Osteocyte (in vitro differentiated cells): ENCODE measurements around the gene DHRS1. TPM values are rescaled to one million over a fixed set of nuclear protein-coding genes. Genes with fewer than 3 reads are reported as not detected.

Experiments used
- DNase-seq: peaks from one replicate; pipeline ENCODE4 v3.0.0; 2021; ENCODE audit warnings: mixed read lengths; ENCODE audit not compliant: unreplicated experiment; ENCODE audit errors: extremely low spot score
- H3K27ac Mint-ChIP-seq: one replicate; pipeline ENCODE4 v1.8.0; 2021; ENCODE audit warnings: mild to moderate bottlenecking, mixed read lengths; ENCODE audit not compliant: unreplicated experiment
- H3K27me3 Mint-ChIP-seq: one replicate; pipeline ENCODE4 v1.8.0; 2021; ENCODE audit warnings: mixed read lengths; ENCODE audit not compliant: unreplicated experiment
- H3K36me3 Mint-ChIP-seq: one replicate; pipeline ENCODE4 v1.8.0; 2021; ENCODE audit warnings: mixed read lengths; ENCODE audit not compliant: unreplicated experiment
- H3K4me1 Mint-ChIP-seq: one replicate; pipeline ENCODE4 v1.8.0; 2021; ENCODE audit warnings: mixed read lengths; ENCODE audit not compliant: unreplicated experiment
- H3K4me3 Mint-ChIP-seq: one replicate; pipeline ENCODE4 v1.8.0; 2021; ENCODE audit warnings: mild to moderate bottlenecking, moderate library complexity, mixed read lengths; ENCODE audit not compliant: unreplicated experiment
- H3K9me3 Mint-ChIP-seq: one replicate; pipeline ENCODE4 v1.8.0; 2021; ENCODE audit warnings: mixed read lengths; ENCODE audit not compliant: unreplicated experiment
- total RNA-seq: library from RNA; stranded (reverse); gene quantifications from 2 replicates; pipeline ENCODE4 v1.2.1, GENCODE V29; 2021
- TF ChIP-seq, protein P1 (sequence below): fragments of 200-600 bp; sonication (generic); IDR thresholded peaks from 2 replicates; pipeline ENCODE4 v1.5.0; 2021; ENCODE audit warnings: antibody characterized with exemption, mild to moderate bottlenecking, moderate library complexity

DHRS1 gene
- total RNA-seq, 1 donor from 2014 or later, result 27.0 TPM

DNA sequence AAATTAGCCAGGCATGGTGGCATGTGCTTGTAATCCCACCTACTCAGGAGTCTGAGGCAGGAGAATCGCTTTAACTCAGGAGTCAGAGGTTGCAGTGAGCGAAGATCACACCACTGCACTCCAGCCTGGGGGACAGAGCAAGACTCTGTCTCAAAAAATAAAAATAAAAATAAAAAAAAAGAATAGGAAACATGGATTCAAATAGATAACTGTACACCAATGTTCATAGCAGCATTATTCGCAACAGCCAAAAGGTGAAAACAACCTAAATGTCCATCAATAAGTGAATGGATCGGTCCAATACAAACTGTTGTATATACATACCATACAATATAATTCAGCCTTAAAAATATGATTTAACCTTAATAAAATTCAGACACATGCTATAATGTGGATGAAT lies 43.3 kb upstream of the DHRS1 start:
- no peak overlapping the region for H3K4me3 Mint-ChIP-seq
- TF ChIP-seq, protein P1, sequence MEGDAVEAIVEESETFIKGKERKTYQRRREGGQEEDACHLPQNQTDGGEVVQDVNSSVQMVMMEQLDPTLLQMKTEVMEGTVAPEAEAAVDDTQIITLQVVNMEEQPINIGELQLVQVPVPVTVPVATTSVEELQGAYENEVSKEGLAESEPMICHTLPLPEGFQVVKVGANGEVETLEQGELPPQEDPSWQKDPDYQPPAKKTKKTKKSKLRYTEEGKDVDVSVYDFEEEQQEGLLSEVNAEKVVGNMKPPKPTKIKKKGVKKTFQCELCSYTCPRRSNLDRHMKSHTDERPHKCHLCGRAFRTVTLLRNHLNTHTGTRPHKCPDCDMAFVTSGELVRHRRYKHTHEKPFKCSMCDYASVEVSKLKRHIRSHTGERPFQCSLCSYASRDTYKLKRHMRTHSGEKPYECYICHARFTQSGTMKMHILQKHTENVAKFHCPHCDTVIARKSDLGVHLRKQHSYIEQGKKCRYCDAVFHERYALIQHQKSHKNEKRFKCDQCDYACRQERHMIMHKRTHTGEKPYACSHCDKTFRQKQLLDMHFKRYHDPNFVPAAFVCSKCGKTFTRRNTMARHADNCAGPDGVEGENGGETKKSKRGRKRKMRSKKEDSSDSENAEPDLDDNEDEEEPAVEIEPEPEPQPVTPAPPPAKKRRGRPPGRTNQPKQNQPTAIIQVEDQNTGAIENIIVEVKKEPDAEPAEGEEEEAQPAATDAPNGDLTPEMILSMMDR, result no peak
- DNase-seq, result no peak
- no peak overlapping the region for H3K27ac Mint-ChIP-seq
- peaks cover 53% of the 10 kb centered on the region for H3K27me3 Mint-ChIP-seq
- H3K4me1 Mint-ChIP-seq, result peaks cover 3% of the 10 kb centered on the region
- no peaks in the 10 kb centered on the region for H3K9me3 Mint-ChIP-seq
- H3K36me3 Mint-ChIP-seq, result no peaks in the 10 kb centered on the region

DNA sequence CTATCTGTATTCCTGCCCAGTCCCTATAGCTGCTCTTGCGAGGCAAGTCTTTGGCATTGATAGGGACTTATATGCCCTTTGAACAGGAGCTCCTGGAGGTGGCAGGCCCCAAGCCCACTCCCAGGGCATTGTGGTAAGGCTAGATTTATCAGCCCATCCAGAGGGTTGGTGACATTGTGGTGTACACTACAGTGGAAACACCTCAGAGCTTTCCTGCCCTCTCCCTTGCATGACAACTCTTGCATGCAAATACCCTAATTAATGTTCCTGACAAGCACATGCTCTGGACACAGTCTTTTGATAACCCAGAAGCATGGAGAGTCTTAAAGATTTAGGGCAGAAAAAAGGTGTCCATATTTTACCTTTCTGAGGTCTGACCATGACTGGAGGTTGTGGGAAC lies 41.0 kb upstream of the DHRS1 start:
- no peak for DNase-seq
- TF ChIP-seq, protein P1, result no peak
- no peaks in the 10 kb centered on the region for H3K36me3 Mint-ChIP-seq
- H3K4me1 Mint-ChIP-seq, result peaks cover 15% of the 10 kb centered on the region
- H3K9me3 Mint-ChIP-seq, result no peaks in the 10 kb centered on the region
- no peak overlapping the region for H3K4me3 Mint-ChIP-seq
- peaks cover 41% of the 10 kb centered on the region for H3K27me3 Mint-ChIP-seq
- H3K27ac Mint-ChIP-seq, result no peak overlapping the region

DNA sequence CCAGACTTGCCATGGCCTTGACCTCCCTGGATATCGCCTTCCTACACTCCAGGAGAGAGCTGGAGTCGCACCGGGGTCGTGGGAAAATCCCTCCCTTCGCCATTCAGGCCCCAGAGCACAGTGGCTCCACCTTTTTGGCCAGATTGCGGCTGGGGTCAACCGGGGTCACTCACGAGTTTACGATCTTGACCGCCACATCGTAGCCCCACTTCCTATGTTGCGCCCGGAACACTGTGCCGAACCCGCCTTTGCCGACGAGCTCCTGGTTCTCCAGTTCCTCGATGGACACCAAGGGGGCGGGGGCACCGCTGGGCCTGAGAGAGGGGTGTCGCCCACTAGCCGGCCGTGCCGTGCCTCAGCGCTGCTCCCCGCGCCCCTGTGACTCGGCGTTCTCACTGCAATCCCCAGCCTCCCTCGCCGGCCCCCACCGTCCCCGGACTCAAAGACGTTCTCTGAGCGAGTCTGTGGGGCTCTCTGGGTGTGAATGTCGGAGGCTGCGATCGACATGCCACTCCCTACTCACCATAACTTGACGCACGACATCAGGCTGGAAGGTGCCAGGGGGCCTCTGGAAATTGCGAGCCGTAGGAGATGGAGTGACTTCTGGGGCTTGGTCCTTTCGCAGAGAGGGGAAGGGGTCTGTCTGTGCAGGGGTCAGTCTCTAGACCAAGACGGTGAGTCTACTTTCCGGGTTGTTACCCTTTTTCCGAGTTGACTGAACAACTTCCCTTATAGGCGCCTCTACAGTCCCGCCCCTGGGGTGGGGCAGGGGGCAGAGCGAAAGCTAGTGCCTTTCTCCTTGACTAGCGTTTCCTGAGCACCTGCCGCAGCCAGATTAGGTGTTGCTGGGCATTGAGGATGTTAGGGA lies 39.9 kb upstream of the DHRS1 start, which contains the start of gene RIPK3:
Gene RIPK3, minus strand, starts transcription at position 708 of the 868 bp plus-strand sequence. Its CDS starts 165 bp downstream, at position 543.
- no peak within 1 kb of the TSS for H3K27ac Mint-ChIP-seq
- H3K9me3 Mint-ChIP-seq, result no peaks in the 10 kb centered on the region
- no peaks in the 10 kb centered on the region for H3K36me3 Mint-ChIP-seq
- peak within 1 kb of the TSS; percentile 46 for H3K4me3 Mint-ChIP-seq
- TF ChIP-seq, protein P1, result no peak
- DNase-seq, result no peak
- peaks cover 22% of the 10 kb centered on the region for H3K4me1 Mint-ChIP-seq
- H3K27me3 Mint-ChIP-seq, result peaks cover 31% of the 10 kb centered on the region

DNA sequence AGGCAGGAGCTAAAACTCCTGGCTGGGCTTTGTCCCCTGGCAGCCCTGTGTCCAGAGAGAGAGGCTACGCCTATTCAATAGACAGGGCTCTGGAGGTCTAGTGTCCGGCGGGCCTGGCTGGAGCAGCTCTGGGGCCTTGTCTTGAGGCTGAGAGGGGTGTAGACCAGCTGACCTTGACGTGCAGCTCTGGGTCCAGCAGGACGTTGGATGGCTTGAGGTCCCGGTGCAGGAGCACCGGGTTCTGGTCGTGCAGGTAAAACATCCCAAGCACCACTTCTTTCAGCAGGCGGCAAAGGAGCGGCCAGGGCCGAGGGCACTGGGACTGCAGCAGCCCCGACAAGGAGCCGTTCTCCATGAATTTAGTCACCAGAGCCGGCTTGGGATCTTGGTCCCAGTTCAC lies 39.3 kb upstream of the DHRS1 start:
- H3K27ac Mint-ChIP-seq, result no peak overlapping the region
- no peaks in the 10 kb centered on the region for H3K9me3 Mint-ChIP-seq
- H3K4me1 Mint-ChIP-seq, result peaks cover 27% of the 10 kb centered on the region
- H3K36me3 Mint-ChIP-seq, result no peaks in the 10 kb centered on the region
- TF ChIP-seq, protein P1, result no peak
- peaks cover 27% of the 10 kb centered on the region for H3K27me3 Mint-ChIP-seq
- DNase-seq, result no peak
- H3K4me3 Mint-ChIP-seq, result no peak overlapping the region

DNA sequence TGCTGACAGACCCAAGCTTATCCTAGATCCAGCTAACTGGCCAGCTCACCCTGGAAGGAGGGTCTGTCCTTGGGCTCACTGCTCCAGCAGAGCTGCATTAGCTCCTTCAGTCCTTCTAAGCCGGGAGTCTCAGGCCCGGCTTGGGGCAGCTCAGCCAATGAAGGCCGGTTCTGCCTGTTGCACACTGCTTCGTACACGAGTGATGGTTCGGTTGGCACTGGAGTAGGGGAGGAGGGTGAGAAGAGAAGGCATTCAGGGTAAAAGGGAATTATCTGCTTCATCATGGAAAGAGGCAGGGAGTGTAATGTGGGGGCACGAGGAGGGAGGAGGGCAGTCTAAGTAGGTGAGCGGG lies 38.2 kb upstream of the DHRS1 start:
- TF ChIP-seq, protein P1, result no peak
- no peaks in the 10 kb centered on the region for H3K9me3 Mint-ChIP-seq
- H3K4me3 Mint-ChIP-seq, result no peak overlapping the region
- no peak for DNase-seq
- peaks cover 33% of the 10 kb centered on the region for H3K4me1 Mint-ChIP-seq
- peaks cover 23% of the 10 kb centered on the region for H3K27me3 Mint-ChIP-seq
- no peaks in the 10 kb centered on the region for H3K36me3 Mint-ChIP-seq
- no peak overlapping the region for H3K27ac Mint-ChIP-seq
